ENCODE data around the gene COL25A1.
"Not testable (repeated sequence)": the region's sequence is repeated elsewhere in the genome, so short reads cannot be mapped to it uniquely, and the experiment has no call there.

COL25A1 gene

DNA sequence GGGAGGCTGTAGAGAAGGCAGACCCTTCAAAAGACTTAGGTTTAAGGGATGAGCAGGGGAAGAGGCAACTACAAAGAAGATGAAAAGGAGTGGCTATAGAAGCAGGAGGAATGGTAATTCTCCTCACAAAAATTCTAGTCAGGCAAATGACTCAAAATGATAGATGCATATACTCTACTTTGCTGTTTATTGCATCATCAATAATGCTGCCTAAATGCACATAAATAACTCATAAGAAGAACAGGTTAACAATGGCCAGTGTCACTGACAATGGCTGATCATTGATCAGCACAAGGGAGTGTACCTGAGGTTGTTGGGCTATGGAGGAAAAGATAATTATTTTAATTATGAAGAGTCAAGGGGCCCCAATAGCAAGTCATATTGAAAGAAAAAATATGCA, 354.9 kb downstream of the COL25A1 start:
- no peak for DNase-seq

DNA sequence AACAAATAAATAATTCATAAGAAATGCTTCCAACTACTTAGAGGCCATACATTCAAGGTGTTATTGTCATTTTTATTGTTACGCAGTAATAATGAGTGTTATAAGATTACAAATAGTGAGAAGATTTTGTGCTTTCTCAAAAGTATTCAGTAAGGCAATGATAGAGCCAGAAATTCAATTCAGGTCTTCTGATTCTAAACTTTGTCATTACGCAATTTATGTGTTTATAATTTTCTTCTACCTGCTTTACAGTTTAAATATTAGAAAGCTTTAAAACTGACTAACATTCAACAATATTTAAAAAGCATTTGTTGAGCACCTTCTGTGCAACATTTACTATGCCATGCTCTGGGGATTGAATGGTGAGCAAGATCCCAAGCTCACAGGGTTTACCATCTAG, 356.2 kb downstream of the COL25A1 start:
- no peak for DNase-seq

DNA sequence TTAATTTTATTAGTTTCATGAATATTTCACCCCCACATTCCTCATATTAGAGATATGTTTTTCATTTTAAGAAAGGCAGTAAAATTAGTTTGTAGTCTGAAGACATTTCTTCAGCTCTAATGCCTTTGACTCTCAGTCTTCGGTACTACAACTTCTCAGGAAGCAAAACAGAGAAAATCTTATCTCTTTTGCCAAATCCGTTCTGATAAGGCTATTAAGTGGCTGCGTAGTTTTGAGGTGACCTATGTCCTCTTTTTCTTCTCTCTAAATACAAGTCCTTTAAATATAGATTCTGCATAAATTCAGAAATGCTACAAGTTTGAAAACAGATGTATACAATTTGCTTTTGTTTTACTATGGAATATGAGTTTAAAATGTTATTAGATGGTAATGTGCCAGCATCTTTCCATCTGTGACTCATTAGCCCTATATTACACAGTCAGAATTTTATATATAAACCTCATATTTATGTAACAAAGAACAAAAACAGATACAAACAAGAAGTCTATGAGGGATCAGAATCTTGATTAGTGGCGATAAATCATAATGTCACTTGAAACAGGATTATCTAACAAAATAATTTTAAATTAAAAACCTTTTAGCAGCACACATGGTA, 358.4 kb downstream of the COL25A1 start:
- no peak for DNase-seq

DNA sequence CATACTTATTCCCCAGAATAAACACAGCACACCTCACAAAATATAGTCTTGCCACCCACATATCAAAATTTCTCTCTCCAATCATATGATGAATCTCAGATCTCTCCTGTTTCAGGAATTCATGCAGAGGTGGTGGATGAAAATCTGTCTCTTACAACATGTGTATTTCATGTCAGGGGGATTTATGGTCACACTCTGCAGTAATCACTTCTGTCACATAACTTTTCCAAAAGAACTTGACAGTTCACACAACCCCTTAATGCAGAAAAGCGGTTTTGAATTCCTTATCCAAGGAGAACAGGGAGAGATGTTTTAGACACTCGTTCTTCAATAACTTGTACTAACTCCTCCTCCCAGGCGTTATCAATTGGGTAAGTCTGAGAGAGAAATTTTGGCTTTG, 359.1 kb downstream of the COL25A1 start:
- DNase-seq = no peak

DNA sequence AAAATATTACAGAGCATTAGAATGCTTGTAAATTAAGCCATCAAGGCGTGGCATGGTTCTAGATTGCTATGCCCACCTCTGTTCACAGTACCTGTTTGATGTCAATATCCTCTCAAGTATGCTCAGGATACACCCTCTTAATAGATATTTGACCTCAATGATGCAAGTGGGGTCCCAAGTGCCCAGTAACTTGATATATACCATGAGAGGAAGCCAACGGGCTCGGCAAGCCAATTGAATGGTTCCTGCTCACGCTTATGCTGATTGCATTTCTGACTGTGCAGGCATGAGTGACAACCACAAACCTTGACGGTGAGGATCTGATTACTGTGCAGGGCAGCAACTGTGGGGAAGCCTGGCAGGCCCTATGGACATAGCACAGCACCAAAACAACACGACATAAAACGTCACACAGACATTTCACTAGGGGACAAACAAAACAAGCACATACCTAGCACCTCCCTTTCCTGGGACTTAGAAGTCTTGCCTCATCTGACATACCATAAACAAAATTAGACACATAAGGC, 360.5 kb downstream of the COL25A1 start:
- DNase-seq = no peak

DNA sequence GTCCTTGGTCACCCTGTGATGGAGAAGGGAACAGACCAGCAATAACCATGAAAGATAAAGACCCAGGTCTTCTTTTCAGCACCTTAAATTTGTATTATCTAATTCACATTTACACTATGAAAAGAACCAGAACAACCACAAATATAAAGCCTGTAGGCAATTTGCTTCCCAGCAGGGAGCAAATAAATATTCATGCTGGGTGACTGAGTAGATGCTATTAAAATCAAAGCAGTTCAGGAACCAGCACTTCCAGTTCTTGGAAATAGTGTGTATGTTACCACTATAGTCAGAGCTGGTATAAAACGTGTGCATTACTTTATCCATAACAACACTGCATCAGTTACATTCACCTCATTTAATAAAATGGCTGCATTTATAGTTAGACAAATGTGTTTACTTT, 361.8 kb downstream of the COL25A1 start:
- DNase-seq = no peak

DNA sequence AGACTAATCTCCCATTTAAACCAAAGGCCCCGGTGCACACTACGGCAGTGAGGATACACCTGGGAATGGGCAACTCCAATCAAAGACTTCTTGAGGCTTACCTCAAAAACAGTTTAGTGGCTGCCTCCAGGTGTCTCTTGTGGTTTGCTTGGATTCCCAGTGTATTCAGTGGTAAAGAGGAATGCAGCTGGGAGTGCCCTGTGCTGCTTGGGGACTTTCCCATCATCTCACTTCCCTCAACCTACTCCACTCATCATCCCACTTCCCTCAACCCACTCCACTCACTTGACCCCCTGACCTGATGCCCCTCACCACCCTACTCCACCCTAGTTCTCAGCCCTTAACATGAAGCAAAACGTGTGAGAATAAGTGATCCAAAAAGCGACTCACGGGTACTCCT, 362.3 kb downstream of the COL25A1 start:
- no peak for DNase-seq

DNA sequence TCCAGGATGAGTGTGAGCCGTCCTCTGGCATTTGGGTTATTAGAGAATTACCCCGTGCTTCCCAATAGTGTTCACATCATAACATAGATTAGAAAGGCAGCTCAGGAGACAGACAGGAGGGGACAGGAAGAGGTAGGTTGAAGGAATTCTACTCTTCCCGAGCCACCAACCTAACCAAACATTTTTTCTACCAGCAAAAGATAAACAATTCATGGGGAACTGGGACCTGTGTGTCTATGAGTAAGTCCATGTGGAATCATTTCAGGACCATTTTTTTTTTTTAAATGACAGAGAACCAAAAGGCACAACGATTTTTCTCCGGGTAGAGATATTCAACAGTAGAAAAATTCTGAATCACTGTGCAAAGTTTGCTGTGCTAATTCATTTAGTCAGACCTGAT, 365.4 kb downstream of the COL25A1 start:
- no peak for DNase-seq

DNA sequence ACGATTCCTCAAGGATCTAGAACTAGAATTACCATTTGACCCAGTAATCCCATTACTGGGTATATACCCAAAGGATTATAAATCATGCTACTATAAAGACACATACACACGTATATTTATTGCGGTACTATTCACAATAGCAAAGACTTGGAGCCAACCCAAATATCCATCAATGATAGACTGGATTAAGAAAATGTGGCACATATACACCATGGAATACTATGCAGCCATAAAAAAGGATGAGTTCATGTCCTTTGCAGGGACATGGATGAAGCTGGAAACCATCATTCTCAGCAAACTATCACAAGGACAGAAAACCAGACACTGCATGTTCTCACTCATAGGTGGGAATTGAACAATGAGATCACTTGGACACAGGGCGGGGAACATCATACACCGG, 368.5 kb downstream of the COL25A1 start:
- DNase-seq = not testable (repeated sequence)

DNA sequence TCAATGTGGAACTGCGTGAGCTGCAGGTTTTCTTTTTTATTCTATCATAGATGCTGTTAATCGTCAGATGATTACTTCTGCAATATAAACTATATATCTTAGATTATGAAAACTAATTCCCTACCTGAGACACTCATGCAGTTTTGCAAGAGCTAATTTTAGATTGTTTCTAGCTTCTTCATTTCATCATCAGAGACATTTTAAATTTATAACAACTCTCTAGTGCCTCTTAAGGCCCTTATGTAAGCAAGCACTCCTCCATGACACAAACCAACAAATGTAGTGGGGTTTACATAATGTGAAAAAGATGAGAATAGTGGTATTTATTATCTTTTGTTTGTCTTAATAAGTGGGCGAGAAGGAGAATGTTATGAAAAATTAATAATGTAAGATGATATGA, 369.4 kb downstream of the COL25A1 start:
- no peak for DNase-seq

DNA sequence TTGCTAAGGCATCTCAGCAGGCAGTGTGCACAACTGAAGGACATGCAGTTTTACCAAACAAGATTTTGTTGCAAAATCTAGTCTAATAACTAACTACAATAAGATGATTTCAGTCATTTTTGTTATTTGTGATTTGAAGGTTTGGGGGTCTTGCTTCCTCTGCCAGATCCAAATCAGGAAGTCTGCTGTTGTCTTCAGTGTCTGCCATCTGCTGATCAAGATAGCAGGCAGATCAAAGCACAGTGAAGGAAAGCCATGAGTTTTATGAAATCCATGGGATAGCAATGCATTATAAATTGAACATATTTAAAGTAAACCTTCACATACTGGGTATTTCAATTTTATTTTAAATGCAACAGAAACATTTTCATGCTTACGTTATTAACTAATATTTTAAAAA, 370.5 kb downstream of the COL25A1 start:
- no peak for DNase-seq

DNA sequence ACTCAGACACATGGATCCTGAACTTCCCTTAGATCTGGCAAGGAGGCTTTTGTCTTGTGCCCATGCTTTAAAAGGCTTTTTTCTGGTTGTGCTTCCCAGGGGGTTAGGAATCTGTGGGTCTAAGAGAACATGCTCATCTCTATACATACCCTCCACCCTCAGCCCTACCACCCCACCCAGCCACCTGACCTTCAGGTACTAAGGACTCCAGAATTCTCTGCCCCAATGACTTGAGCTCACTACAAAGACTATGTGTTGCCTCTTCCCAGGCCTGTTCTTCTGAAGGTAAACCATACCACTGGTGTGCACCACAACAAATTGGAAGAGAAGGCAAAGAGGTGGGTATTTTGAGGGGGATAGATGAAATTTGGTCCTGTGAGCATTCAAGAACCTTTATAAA, 372.3 kb downstream of the COL25A1 start:
- no peak for DNase-seq

DNA sequence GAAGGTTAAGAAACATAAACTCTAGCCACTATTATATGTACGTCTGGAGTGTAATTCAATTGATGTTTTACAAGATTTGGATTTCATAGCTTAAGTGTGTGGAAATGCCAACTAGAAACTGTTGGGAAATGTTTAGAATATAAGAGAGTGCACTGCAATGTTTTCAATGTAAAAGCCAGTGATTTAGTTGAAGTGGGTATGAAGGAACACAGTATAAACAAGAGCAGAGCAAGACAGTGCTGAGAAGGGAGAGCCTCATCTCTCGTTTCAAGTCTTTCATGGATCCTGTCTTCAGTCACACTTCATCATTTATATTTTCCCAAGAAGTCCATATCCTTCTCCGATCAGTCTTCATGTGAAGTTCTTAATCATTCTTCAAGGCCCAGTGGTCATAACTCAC, 375.7 kb downstream of the COL25A1 start:
- DNase-seq = no peak

DNA sequence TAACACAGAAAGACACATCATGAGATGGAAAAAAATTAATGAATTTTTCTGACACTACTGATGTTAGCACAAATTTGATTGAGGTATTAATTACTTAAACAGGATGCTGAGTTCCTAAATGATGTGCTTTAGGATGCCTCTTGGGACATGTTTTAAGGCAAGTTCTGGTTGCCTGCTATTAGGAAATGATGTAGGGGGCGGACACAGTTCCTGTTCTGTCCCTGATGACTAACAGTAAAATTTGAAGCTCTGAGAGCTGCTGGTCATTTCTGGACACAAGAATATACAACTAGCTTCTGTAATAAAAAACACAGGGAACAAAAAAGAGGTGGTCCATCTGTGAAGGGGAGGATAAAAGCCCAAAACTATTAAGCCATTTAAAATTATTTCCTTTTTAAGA, 376.4 kb downstream of the COL25A1 start:
- no peak for DNase-seq

DNA sequence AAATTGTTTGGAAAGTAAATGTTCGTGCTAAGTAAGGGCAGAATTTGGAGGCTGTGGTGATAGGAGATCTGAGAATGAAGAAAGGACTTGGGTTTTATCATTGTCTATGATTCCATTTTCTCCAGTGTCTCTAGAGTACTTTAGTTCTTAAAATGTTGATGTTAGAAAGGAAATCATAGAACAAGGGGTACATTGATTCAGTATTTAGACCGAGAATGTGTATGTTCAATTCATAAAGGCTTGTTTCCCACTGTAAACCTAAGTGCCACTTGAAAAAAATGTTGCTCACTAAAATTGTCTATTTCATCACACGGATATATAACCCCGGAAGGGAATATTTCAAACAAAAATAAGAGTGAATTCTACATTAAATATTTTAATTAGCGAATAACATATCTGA, 380.3 kb downstream of the COL25A1 start:
- no peak for DNase-seq

DNA sequence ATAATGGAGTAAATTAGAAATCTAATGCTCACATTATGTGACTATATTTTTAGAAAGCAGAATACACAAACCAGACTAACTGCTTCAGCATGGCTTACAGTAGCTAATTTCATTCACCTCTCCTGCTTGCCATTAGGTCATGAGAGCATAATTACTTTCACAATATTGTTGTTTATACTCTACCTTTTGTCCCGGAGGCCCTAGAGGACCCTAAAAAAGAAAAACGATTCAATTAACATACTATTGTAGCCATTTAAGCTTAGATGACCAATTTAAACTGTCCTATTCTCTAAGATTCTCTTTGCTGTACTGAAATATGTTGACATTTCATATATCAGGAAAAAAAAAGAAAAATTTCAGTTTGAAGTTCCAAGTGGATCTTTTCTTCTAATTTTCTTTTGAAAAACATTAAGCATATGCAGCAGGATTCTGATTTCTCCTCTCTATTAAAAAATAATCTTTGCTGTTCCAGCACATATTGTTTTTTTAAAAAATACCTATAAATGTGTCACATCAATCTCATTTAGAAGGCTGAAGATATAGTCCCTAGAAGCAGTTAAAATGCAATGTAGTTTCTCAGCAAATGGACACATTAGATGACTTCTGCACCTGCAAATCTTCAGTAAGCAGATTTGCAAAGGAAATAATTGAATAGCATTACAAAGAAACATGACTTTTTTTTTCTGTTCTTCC, 381.9 kb downstream of the COL25A1 start:
- peak; percentile 64 to 84 for DNase-seq

DNA sequence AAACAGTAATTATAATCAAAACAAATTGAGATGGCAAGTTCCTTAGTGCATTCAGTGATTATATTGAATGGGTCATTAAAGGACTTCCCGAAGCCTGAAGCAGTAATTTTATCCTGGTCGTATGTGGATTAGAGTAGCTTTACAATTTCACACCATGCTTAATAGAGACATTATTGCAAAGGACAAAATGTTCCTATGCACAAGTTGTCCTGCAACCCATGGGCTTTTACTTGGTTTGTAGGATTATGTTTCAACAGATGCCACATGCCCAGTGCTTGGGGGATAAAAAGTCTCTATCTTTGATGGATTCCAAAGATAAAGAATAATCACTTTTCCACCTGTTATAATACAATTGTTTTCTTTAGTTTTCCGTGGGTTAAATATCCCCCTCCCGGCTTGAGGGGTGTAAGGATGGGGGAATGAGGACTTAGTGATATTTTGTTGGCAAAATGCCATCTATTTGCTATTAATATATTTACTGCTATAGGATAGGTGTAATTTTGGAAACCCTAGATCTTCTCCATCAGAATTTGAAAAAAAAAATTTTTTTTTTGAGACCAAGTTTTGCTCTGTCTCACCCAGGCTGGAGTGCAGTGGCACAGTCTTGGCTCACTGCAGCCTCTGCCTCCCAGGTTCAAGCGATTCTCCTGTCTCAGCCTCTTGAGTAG, 383.1 kb downstream of the COL25A1 start:
- no peak for DNase-seq

DNA sequence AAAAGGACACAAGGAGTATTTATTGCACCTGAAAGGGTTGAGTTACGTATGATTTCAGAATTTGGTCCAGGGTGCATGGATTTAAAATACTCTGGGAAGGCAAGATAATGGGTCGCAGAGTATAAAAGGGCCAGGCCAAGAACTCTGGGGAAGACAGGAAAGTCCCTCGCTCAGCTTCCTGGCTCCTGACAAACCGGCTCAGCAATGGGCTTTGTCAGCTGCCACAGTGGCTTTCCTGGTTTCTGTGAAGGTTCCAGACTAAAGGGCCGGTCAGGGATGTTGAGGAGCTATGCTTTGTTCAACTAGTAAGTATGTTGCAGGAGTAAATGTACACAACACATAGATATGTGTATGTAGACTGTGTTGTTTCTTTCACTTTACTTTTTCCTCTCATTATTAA, 385.2 kb downstream of the COL25A1 start:
- no peak for DNase-seq

DNA sequence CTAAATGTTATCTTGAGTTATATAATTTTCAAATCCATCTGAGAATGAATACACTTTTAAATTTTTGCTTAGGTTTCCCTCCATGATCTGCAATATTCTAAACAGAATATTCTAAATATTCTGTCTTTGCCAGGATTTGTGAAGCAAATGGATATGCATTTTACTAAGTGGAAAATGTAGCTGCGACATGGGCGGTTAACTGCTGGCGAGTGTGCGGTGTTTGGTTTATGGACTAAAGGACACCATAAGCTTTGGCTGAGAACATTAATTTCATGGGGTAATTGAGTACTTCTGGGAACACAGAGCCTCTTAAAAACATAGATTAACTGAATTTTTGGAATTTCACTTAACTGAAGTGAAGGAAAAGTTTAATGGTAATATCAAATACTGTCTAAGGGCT, 385.8 kb downstream of the COL25A1 start:
- no peak for DNase-seq

DNA sequence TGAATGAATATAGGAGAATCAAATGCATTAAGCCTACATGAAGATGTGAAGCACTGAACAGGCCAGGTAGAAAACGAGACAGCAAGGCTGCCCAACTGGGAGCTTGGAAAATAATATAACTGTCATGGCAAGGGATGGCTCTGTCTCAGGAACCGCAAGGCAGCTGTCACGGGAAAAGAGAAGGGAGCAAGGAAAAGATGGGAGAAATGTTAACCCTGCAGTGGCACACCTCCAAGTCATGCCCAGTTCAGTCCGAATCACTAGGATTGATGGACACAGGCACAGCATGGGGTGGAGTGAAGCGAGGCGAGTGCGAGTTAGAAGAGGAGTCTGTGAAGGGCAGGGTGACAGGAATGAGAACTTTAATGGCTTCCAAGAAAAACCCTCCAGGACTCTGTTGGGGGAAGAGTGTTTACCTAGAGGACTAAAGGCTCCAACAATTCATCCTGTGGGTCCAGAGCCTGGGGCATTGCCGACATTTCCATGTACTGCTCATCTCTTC, 395.5 kb downstream of the COL25A1 start:
- DNase-seq = no peak

DNA sequence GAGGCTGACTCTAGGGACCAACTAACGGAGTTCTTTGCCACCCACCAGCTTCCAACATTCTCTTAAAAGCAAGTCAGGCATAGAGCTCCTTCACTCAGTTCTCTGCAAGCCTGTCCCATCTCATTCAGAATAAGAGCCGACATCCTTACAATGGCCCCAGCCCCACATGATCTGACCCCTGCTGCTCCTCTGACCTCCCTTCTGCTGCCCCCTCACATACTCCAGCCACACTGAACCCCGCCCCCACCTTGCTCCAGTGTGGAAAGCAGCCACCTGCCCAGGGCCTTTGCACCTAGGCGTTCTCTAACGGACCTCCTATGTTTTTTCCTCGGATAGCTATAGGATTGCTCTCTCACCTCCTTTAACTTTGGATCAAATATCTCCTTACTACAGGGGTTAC, 396.5 kb downstream of the COL25A1 start:
- DNase-seq = no peak

DNA sequence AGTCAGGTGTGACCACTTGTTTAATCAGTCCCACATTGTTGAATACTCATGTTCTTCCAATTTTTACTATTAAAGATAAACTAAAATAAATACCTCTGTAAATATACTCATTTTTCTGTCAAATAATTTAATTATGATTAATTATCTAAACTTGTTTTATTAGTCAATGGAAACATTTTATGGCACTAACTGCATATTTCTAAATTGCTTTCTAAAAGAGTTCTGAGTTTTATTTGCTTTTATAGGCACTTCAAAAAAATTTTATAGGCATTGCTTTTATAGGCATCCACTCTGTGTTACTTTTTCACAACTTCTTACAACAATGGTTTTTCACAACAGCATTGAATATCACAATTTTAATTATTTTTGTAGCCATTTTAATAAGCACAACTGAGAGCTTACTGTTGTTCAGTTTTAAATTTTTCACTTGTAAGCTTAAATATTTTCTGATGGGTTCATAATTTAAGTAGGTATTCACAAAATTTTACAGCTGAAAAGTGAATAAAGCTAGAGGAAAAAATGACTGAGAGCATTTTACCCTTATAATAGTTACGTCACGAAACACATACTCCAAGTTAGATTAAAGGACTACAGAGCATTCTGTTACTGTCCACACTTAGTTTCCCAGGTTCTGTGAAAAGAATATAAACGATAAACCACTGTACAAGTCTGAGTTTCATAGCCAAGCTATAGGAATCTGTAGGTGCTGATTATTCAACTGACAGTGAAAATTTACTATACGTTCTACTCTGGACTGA, 398.8 kb downstream of the COL25A1 start:
- no peak for DNase-seq

DNA sequence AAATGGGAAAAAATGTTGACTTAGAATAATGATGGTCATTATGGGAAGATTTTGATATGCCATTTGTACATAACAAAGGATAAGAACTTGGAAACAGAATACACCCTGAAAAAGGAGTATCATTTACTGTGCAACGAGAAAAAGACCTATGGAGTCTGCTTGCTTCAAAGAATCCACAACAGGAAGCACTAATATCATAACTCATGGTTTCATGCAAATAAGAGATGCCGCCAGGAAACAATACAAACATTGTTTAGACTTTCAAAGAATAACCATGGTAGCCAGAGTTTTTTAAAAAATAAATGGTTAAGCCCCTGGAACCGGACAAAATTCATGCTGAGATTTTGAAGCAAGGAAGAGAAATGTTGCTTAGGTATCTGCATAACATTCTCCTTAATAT, 399.7 kb downstream of the COL25A1 start:
- no peak for DNase-seq

Measured in NCI-H1930 (cell line).